Breast epithelium (tissue), 3 donors: ENCODE results near the gene KCNN3.

Experiments used
- POLR2A ChIP-seq: fragments of 450-650 bp; IDR thresholded peaks from one replicate; pipeline ENCODE4 v1.6.1; 2016; ENCODE audit warnings: antibody characterized with exemption, mild to moderate bottlenecking, moderate library complexity
- POLR2AphosphoS5 ChIP-seq, 3 donors: sonication (generic); formaldehyde crosslinking; IDR thresholded peaks; one replicate each; pipeline ENCODE4 v1.6.1; 2017; ENCODE audit warnings: antibody characterized with exemption in 3 of 3
- TF ChIP-seq, protein P1 (sequence below), 3 donors: fragments of 450-650 bp; IDR thresholded peaks; one replicate each; pipeline ENCODE4 v1.5.1; 2016 to 2017; ENCODE audit warnings: antibody characterized with exemption in 3 of 3, mild to moderate bottlenecking in 3 of 3, moderate library complexity in 3 of 3

DNA sequence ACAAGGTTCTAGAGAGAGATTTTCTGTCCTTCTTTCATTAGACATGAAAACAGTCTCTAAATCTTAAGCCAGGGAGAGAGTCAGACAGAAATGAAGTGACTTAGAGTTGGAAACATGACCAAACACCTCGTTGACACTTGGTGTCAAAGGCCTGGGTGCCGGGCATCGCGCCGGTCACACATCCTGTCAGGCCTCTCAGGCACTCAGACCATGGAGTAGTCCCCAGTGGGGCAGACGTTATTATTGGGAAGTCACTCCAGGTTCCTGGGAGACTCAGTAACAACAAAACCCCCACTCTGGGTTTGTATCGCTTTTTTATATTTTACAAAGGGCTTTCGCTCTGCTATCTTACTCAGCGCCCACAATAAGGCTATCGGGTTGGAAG is 25.8 kb downstream of the KCNN3 start:
- TF ChIP-seq, protein P1, sequence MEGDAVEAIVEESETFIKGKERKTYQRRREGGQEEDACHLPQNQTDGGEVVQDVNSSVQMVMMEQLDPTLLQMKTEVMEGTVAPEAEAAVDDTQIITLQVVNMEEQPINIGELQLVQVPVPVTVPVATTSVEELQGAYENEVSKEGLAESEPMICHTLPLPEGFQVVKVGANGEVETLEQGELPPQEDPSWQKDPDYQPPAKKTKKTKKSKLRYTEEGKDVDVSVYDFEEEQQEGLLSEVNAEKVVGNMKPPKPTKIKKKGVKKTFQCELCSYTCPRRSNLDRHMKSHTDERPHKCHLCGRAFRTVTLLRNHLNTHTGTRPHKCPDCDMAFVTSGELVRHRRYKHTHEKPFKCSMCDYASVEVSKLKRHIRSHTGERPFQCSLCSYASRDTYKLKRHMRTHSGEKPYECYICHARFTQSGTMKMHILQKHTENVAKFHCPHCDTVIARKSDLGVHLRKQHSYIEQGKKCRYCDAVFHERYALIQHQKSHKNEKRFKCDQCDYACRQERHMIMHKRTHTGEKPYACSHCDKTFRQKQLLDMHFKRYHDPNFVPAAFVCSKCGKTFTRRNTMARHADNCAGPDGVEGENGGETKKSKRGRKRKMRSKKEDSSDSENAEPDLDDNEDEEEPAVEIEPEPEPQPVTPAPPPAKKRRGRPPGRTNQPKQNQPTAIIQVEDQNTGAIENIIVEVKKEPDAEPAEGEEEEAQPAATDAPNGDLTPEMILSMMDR (IDR thresholded peaks at IDR 0.05) = no peak
- no peak for TF ChIP-seq POLR2AphosphoS5 (IDR thresholded peaks at IDR 0.05)
- no peak for TF ChIP-seq POLR2A
